RWPE2 (cell line): ENCODE data around the gene APOM.

ENCODE experiments used
- ATAC-seq: fragments of 200-7000 bp; cut with Tn5 transposase; 3 replicates; pipeline ENCODE4 v1.9.1; 2021; ENCODE audit warnings: low read depth
- DNase-seq: peaks from one replicate; pipeline ENCODE4 v3.0.0-alpha.2; 2020; ENCODE audit warnings: low spot score
- H3K27ac ChIP-seq: fragments of 450-650 bp; 2 replicates; pipeline ENCODE4 v1.5.1; 2017; ENCODE audit warnings: mild to moderate bottlenecking; ENCODE audit not compliant: poor library complexity, severe bottlenecking
- H3K27me3 ChIP-seq: fragments of 250-450 bp; sonication (Bioruptor Pico); 2 replicates; pipeline ENCODE4 v1.5.1; 2021; ENCODE audit warnings: mild to moderate bottlenecking, moderate library complexity; ENCODE audit not compliant: insufficient read depth, poor library complexity, severe bottlenecking
- H3K36me3 ChIP-seq: fragments of 250-450 bp; sonication (Bioruptor Pico); 2 replicates; pipeline ENCODE4 v1.5.1; 2020; ENCODE audit warnings: low read depth, mild to moderate bottlenecking, moderate library complexity
- H3K4me1 ChIP-seq: fragments of 250-450 bp; sonication (Bioruptor Pico); 2 replicates; pipeline ENCODE4 v1.5.1; 2021; ENCODE audit warnings: mild to moderate bottlenecking, moderate library complexity; ENCODE audit not compliant: insufficient read depth, poor library complexity, severe bottlenecking
- H3K4me3 ChIP-seq: fragments of 250-450 bp; sonication (Bioruptor Pico); 2 replicates; pipeline ENCODE4 v1.5.1; 2021; ENCODE audit warnings: mild to moderate bottlenecking, moderate library complexity; ENCODE audit not compliant: severe bottlenecking
- H3K9me3 ChIP-seq: fragments of 250-450 bp; sonication (Bioruptor Pico); 2 replicates; pipeline ENCODE4 v1.5.1; 2021; ENCODE audit warnings: mild to moderate bottlenecking, moderate library complexity; ENCODE audit not compliant: severe bottlenecking
- TF ChIP-seq, protein P1 (sequence below): fragments of 450-650 bp; IDR thresholded peaks from one replicate; pipeline ENCODE4 v1.5.1; 2017; ENCODE audit warnings: mild to moderate bottlenecking, moderate library complexity; ENCODE audit not compliant: poor library complexity, severe bottlenecking

Gene APOM

DNA sequence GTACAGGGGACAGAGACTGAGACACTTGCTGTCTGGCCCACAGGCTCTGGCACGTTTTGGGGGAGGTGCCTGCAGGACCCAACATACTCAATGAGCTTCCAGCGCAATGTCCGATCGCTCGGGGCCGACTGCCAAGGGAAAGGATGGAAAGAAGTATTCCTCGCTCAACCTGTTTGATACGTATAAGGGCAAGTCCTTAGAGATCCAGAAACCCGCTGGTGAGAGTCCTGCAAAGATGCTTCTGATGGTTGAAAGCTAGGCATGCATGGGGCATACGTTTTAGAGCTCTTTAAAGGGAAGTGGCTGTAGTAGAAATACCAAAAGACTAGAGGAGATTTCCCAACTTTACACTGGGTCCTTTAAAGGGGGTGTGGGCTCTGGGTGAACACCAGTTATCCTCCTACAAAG, 33.0 kb upstream of the APOM start:
- peak overlapping the region; percentile 89 for H3K27ac ChIP-seq

DNA sequence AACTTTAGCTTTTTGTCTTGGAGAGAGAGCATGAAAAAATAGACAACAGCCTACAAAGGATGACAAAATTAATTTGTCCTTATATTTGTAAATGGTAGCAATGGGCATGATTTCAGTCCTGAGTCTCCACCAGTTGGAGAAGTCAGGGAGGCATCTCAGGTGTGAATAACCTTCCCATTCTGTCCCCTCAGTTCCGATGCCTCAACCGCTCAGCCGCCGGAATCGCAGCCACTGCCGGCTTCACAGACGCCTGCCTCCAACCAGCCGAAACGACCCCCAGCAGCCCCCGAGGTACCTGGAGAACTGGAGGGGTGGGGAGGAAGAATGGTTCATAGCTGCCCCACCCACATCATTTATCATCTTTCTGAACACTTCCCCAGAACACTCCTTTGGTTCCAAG, 31.6 kb upstream of the APOM start:
- Histone ChIP-seq H3K4me1 (peaks cover 12% of the 10 kb centered on the region), H3K9me3 (no peaks in the 10 kb centered on the region), H3K27ac (no peak overlapping the region), H3K27me3 (no peaks in the 10 kb centered on the region), H3K36me3 (peaks cover 78% of the 10 kb centered on the region), H3K4me3 (no peak overlapping the region)
- no peak for ATAC-seq
- TF ChIP-seq, protein P1, sequence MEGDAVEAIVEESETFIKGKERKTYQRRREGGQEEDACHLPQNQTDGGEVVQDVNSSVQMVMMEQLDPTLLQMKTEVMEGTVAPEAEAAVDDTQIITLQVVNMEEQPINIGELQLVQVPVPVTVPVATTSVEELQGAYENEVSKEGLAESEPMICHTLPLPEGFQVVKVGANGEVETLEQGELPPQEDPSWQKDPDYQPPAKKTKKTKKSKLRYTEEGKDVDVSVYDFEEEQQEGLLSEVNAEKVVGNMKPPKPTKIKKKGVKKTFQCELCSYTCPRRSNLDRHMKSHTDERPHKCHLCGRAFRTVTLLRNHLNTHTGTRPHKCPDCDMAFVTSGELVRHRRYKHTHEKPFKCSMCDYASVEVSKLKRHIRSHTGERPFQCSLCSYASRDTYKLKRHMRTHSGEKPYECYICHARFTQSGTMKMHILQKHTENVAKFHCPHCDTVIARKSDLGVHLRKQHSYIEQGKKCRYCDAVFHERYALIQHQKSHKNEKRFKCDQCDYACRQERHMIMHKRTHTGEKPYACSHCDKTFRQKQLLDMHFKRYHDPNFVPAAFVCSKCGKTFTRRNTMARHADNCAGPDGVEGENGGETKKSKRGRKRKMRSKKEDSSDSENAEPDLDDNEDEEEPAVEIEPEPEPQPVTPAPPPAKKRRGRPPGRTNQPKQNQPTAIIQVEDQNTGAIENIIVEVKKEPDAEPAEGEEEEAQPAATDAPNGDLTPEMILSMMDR: no peak
- no peak for DNase-seq

More for the DNA sequence above, 33.0 kb upstream of the APOM start:
- Histone ChIP-seq H3K4me1 (peaks cover 12% of the 10 kb centered on the region), H3K9me3 (no peaks in the 10 kb centered on the region), H3K36me3 (peaks cover 64% of the 10 kb centered on the region), H3K27me3 (no peaks in the 10 kb centered on the region), H3K4me3 (peak overlapping the region; percentile 84)
- no peak for ATAC-seq
- DNase-seq: no peak
- TF ChIP-seq, protein P1: no peak

DNA sequence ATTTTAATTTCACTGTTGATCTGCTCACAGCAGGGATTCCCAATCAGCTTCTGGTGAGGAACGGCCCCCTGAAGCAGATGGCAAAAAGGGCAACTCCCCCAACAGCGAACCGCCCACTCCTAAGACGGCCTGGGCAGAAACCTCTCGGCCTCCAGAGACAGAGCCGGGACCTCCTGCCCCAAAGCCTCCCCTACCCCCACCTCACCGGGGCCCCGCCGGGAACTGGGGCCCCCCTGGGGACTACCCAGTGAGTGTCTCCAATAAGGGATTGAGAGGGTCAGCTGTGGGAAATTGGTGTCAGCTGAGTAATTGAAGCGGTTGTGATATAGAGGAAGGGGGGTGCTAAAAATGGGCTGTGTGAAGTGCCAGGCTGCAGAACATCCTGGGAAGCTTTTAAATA, 28.7 kb upstream of the APOM start:
- DNase-seq: no peak
- no peak overlapping the region for H3K4me3 ChIP-seq
- no peak for ATAC-seq
- H3K27ac ChIP-seq: no peak overlapping the region
- H3K9me3 ChIP-seq: no peaks in the 10 kb centered on the region
- peaks cover 8% of the 10 kb centered on the region for H3K4me1 ChIP-seq
- peaks cover 99% of the 10 kb centered on the region for H3K36me3 ChIP-seq
- H3K27me3 ChIP-seq: no peaks in the 10 kb centered on the region
- TF ChIP-seq, protein P1: no peak

DNA sequence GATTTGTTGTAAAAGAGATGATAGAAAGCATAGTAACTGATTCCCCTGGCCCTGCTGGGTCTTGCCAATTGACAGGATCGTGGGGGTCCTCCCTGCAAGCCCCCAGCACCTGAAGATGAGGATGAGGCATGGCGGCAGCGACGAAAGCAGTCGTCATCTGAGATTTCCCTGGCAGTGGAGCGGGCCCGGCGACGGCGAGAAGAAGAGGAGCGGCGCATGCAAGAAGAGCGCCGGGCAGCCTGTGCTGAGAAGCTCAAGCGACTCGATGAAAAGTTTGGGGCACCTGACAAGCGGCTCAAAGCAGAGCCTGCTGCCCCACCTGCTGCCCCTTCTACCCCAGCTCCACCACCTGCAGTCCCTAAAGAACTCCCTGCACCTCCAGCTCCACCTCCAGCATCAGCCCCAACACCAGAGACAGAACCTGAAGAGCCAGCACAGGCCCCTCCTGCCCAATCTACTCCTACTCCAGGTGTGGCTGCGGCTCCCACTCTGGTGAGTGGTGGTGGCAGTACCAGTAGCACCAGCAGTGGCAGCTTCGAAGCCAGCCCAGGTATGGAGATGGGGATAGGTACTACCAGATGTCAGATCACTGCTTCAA, 27.9 kb upstream of the APOM start:
- H3K36me3 ChIP-seq: peaks cover 99% of the 10 kb centered on the region
- DNase-seq (no peak), ATAC-seq (no peak)
- no peak overlapping the region for H3K27ac ChIP-seq
- H3K27me3 ChIP-seq: no peaks in the 10 kb centered on the region
- H3K4me3 ChIP-seq: no peak overlapping the region
- TF ChIP-seq, protein P1: no peak
- no peaks in the 10 kb centered on the region for H3K9me3 ChIP-seq
- no peaks in the 10 kb centered on the region for H3K4me1 ChIP-seq

DNA sequence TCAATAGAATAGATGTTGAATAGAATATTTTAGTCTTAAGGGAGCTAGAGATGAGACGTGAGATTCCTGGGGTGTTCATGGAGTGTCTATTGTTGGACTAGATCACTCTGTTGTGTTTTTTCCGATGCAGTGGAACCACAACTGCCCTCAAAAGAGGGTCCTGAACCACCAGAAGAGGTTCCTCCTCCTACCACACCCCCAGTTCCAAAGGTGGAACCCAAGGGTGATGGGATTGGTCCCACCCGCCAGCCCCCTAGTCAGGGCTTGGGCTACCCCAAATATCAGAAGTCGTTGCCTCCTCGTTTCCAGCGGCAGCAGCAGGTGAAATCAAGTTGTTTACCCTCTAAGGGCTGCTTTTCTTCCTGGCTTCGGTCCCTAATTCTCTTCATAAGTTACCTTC, 26.7 kb upstream of the APOM start:
- DNase-seq (no peak), ATAC-seq (no peak)
- Histone ChIP-seq H3K27ac (no peak overlapping the region), H3K36me3 (peaks cover 99% of the 10 kb centered on the region), H3K4me3 (no peak overlapping the region), H3K9me3 (no peaks in the 10 kb centered on the region), H3K27me3 (no peaks in the 10 kb centered on the region), H3K4me1 (no peaks in the 10 kb centered on the region)
- TF ChIP-seq, protein P1: no peak
